Stimulated activated CD8-positive, alpha-beta memory T cell treated with anti-CD3 and anti-CD28 coated beads, Interleukin-7, amount 100 ng/mL, for 24 hours (primary cell): Measurements from ENCODE around the gene UBAC1.
"Not testable (repeated sequence)": the region's sequence is repeated elsewhere in the genome, so short reads cannot be mapped to it uniquely, and the experiment has no call there.

Experiments used
- DNase-seq: peaks from one replicate; pipeline ENCODE4 v3.0.0-alpha.2; 2020; ENCODE audit warnings: low read depth

UBAC1 gene

DNA sequence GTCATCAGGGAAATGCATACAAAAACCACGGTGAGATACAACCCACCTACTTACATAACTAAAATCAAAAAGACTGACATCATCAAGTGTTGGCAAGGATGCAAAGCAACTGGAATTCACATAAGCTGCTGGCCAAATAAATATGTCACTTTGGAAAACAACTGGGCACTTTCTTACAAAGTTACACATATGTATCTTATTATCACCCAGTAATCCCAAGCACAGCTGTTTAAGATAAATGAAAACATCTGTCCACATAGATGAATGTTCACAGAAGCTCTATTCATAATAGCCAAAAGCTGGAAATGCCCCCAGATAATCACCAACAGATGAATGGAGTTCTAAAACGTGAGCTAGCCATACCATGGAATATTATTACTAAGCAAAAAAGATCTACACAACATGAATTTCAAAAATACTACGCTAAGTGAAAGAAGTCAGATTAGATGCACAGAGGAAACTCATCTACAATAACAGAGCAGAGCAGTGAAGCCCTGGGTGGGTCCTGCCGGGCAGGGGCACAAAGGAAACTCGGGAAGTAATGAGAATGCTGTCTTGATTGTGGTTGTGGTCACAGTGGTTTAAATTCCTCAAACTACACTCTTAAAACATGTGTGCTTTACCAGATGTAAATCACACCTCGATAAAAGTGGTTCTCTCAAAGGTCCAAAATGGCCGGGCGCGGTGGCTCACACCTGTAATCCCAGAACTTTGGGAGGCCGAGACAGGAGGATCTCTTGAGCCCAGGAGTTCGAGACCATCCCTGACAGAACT is 62.4 kb downstream of the UBAC1 start:
- no peak for DNase-seq

DNA sequence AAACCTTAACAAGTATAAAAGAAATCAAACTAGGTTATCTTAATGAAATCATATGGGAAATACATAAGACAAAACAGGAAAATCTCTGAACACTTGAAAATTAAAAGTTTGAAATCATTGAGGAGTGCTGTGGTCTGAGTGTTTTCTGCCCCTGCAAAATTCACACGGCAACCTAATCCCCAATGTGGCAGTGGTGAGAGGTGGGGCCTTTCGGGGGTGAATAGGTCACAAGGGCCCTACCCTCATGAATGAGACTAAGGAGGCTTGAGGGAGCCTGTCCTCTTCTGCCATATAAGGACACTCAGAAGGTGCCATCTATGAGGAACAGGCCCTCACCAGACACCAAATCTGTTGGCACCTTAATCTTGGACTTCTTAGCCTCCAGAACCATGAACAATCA is 64.5 kb downstream of the UBAC1 start:
- DNase-seq = no peak

DNA sequence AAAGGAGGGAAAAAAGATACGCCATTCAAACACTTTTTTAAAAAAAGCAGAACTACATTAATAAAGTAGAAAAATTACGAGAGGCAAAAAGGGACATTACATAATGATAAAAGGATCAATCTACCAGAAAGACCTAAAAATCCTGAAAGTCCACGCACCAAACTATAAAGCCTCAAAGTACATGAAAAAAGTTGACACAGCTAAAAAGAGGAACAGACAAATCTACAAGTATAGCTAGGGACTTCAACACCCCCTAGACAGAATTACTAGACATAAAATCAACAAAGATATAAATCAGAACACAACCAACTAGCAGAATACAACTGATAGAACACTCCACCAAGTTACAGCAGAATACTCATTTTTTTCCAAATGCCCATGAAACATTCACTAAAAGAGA is 65.0 kb downstream of the UBAC1 start:
- DNase-seq = no peak

DNA sequence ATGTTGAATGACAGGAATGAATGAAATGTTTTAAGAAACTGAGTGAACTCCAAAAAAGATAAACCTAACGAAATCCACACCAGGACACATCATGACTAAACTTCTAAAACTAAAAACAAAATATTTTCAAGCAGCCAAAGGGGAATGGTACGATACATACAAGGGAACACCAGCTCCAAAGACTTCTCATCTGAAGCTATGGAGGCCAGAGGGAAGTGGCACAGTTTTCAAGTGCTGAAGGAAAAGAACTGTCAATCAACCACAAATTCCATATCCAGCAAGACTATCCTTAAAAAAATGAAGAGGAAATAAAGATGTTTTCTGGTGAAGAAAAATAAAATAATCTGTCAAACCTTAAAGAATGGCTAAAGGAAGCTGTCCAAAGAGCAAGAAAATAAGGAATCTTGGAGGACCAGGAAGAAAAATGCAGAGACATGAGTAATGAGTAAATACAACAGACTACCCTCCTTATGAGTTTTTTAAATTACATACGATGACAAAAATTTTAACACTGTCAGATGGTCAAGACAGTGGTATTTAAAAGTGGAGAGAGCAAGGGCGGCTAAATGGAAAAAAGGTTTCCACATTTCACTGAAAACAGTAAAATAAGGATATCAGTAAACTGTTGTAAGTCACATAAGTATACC is 65.8 kb downstream of the UBAC1 start:
- no peak for DNase-seq

DNA sequence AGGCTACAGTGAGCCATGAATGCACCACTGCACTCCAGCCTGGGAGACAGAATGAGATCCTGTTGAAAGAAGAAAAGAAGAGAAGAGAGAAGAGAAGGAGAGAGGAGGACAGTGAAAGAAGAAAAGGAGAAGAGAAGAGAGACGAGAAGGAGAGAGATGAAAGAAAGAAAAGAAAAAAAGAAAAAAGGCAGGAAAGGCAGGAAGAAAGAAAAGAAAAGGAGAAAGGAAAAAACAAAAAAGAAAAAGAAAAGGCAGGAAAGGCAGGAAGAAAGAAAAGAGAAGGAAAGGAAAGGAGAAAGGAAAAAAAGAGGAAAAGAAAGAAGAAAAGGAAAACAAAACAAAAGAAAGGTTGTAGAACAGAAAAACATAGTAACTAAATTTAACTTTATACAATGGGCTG is 68.1 kb downstream of the UBAC1 start:
- no peak for DNase-seq

DNA sequence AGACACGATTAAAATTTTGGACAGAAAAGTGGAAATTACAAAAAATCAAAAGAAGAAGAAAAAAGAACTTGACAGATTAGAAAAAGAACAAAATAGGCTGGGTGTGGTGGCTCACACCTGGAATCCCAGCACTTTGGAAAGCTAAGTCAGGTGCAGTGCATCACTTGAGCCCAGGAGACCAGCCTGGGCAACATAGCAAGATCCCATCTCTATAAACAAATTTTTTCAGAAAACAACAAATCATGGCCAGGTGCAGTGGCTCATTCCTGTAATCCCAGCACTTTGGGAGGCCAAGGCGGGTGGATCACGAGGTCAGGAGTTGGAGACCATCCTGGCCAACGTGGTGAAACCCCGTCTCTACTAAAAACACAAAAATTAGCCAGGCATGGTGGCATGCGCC is 68.8 kb downstream of the UBAC1 start:
- not testable (repeated sequence) for DNase-seq

DNA sequence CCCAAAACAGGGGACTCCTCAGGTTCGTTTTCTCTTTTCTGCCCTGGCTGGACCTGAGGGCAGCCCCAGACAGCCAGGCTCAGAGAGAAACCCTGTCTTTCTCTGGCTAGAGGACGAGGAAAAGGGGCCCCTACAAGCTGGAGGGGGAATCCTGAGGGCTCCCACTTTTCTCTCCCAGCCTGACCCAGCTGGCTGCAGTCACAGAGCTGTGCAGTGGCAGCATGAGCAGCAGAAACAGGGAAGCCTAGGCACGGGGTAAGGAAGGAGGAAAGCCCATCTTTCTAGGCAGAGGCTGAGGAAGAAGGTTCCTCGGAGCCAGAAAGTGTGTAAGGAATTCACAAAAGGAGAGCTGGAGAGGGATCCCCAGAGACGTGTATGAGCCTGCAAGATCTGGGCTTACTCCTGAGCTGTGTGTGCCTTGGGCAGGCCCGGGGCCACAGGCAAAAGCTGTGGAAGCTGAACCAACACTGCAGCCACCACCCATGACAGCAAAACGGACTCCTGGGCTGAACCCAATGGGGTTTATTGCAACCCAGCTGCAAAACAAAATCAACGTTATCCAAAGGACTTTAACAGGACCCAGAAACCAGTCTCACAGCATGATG is 70.0 kb downstream of the UBAC1 start:
- no peak for DNase-seq

DNA sequence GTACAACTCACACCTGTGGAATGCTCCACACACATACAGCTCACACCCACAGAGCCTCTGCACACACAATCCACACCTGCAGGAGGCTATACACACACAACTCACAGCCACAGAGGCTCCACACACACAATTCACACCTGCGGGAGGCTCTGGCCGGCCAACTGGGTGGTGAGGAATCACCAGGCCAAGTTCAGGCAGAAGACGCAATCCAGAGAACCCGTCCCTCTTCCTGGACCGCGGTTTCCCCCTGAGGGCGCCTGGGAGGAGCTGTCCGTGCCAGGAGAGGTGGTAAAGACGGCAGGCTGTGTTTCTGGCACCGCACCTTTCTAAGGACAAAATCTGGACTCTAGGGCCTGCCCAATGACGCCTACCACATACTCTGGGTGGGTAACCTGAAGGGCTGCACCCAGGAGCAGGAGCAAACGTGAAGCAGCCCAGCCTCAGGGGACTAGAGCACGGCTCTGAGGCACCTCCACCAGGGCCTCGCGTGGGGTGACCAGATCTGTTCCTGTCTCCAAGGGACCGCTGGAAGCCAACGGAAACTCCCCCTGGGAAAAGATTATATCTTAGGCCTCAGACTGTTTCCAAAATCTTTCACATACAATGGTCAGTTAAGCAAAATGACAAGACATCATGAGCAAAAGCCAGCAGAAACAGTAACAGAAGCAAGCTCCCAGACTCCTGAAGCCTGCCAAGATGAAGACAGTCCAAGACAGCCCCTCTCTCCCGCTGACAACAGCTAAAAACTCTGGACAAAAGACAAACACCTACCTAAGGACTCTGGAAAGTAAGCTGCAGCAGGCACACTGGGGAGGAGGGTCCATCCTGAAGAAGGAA is 70.8 kb downstream of the UBAC1 start:
- no peak for DNase-seq

DNA sequence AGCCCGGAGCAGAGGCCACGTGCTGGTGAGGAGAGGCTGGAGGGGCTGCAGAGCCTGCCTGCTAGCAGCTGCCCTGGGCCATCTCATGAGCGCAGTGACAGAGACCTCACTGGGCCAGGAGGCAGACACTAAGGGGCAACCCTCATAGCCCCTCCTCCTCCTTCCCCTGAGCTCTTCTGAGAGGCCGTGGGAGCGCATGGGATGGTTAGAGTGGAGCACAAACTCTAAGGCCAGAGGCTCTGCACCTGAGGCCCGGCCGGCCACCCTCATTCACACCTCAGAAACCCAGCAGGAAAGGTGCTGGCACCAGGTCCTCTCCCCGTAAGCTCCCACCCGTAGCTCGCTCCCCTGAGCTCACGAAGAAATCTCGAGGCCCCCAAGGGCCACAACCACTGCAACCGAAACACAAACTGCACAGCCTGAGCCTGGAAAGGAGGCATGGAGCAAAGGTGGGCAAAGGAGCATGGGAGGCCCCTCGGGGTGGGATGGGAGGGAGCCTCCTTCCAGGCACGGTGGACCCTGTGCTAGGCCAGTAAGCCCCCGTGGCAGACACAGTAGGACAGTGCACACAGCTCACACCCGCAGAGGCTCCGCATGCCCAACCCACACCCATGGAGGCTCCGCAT is 71.5 kb downstream of the UBAC1 start:
- DNase-seq = no peak

DNA sequence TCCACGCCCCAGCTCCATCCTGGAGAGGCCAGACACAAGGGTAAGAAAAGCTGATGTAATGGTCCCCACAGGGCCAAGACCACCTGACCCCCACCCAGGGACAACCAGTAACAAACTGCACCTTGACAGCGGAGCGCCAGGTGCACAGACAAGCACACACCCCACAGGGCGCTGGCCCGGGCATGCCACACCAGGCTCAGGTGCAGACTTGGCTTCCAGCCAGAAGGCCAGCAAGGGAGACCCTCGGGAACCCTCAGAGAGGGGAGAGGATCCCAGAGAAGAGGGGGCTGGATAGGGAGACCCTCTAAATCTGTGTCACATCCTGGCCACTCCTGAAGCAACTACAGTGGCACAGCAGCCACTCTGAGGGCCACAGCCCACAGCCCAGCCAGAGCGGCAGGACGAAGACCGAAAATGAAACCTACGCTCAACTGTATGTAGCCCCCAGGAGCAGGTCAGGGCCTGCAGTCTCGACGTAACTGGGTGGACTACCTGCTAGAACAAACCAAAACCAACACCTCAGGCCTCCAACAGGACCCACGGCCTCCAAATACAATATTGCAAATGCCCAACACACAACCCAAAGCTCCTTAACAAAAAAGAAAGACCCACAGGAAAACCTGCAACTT is 72.3 kb downstream of the UBAC1 start:
- DNase-seq = no peak

DNA sequence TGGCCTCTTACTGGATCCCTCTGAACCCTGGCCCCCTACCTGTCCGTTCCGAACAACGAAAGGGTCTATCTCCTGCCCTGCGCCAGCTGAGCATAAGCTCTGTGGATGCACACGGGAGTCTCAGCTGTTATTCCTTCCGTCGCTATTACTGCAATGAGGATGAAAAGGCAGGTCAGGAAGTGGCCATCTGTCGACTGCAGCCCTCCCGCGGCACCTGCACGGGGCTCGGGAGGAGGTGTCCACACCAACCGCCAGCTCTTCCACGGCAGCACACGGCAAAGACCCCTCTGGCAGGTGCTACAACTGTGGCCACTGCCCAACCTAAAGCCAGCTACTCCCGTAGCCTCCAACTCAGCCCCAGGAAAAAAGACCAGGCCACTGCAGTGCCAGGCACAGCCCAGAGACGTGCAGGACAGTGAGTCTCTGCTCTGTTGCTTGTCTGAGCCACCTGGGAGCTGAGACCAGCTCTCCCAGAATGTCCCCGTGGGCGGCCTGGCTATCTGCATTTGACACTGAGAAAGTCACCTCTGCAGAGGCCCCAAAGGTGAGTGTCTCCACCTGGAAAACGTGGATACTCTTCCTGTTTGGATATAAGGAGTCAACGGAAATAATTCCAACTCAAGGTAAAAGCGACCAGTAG is 72.9 kb downstream of the UBAC1 start:
- no peak for DNase-seq

DNA sequence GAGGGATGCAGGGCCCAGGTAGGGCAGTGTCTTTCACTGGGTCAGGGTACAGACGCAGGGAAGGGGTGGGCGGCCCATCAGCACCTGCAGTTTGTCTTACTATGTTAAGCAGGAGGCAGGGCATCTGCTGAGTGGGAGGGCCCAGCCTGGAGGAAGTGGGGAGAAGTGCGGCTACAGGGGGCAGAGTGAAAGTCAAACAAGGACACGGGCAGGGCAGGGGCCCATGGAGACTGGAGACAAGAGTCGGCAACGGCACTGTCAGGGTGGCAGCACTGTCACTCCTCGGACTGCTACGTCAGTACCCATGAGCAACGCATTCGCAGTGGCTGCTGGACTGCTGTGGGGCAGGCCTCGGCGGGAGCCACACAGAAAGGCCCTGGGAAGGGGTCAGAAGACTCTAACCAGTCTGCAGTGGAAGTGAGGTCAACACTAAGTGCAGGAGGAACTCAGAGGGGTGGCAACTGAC is 73.6 kb downstream of the UBAC1 start:
- DNase-seq = no peak

DNA sequence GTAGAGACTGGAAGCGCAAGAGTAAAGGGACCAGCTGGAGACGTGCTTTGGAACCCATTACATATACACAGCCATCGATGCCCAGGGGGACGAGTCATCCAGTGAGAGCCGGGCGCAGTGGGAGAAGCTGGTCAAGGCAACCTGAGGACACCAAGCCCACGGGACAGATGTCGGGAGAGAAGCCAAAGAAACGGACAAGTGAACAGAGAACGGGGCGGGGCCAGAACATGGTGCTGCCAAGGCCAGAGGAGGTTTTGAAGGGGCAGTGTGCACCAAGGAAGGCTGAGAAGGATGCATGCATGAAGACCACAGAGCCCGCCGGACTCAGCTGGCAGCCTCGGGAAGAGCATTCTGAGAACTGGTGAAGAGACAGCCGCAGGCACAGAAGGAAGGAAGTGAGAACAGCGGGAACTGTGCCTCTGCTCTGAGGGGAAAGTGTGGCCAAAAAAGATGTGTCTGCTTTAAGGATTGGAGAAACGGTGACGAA is 74.1 kb downstream of the UBAC1 start:
- no peak for DNase-seq

DNA sequence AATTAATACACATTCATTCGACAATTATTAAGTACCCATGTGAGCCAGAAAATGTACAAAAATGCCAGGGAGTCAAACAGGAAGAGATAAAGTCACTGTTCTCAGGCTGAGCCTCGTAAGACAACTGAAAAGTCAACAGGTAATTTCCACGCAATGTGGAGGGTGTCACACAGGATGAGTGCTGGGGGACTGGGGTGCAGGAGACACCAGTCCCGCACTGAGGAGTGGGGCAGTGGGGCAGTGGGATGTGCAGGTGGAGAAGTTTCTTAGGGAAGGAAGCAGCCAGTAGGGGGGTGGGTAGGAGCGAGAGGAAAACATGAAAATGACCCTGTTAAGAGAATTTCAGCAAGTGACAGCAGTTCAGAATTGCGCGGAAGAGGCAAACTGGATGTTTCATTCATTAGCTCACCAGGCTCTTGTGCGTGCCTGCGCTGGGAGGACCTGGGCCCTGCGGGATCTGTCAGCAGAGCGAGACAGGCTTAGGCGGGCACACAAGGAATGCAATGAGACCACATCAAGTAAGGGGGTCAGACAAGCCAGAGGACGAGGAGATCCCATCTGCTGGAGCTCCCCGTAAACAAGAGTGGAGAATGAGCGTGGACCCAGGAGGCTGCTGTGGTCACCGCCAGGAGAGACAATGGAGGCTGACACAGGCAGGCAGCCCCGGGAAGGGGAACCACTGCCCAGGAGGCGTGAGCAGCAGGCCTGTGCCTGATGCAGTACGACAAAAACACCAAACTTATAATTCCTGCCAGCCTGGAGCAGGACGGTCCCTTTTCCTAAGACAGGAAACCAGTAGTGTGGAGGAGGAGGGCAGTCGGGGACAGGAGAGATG is 74.8 kb downstream of the UBAC1 start:
- no peak for DNase-seq

DNA sequence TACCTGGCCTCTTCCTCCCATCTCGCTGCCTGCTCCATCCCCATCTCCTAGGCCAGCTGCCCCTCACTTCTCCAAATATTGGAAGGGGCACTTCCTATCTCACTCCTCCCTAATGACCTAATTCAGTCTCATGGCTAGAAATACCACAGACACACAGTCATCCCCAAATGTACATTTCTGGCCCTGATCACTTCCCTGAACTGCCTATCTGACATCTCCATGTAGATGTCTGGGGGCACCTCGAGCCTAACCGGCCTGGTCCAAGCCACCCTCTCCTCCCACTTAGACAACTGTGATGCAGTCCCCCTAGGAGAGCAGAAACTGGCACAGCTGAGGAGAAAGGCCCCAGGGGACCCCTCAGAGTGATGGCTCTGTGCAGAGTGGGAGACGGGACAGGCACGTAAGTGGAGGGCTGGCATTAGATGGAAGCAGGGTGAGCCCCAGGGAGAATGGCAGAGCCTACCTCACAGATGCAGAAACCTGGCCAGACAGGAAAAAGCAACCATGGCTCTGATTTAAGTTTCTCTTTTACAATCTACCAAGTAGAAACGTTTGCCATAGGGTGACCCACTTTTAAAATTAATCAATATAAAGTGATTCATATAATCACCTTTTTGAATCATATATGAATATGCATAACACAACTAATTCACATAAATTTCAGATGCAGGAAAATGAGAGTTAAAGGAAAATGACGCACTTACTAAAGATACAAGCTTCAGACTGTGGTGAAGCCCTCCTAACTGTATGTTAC is 75.9 kb downstream of the UBAC1 start:
- DNase-seq = no peak

DNA sequence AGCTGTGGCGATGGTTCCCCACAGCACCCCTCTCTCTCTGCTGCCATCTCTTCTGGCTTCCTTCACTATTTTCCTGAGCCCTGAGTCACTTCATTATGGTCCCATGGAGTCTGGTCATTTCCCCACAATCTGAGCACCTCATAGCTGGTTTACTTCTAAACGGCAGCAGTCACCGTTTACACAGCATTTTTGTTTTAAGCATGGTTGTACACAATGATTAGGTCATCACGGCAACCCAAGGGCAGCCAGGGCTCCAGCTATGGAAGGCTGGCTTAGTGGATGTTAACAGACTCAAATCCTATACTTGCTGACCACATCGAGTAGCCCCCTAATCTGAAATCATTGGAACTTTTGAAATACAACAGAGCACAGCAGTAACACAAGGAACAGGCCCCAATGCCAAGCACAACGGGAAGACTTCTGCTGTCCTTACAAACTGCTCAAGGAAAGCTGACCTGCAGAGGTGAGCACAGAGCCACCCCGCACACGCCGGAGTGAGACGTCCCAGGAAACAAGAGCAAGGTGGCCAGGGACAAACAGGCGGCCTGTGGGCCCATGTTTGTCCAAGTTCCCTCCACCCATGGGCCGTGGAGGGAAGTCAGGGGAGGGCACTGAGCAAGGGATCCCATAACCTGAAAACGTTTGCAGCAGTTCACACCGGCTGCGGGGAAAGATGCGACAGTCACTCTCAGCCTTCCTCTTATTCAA is 76.7 kb downstream of the UBAC1 start:
- no peak for DNase-seq

DNA sequence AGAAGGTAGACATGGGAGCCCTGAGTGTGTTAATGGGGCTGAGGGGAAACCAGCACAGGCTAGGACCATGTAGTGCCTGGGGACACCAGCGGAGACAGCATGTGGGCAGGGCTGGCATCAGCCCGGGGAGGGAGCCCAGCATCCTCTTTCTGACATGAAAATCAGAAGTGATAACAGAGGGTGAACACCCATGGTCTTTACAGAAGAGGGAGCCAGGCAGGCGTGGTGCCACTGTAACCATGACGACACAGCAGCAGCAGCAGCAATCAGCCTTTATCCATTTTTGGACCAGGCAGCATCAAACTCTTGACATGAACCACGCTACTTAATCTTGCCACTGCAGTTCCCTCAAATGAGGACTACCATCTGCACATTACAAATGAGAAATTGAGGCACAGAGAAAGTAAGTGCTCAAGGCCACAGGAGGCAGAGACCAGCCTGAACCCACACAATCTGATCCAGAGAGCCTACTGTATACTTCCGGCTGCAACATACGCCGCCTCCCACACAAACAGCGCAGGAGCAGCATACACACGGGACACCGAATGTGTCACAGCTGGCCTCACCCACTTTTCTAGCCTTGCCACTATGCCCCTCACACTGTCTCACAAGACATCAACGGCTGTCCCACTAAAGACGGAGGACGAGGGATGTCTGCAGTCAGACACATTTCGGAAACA is 77.6 kb downstream of the UBAC1 start:
- no peak for DNase-seq
